ENCODE measurements around the gene LRP1B.

LRP1B gene

DNA sequence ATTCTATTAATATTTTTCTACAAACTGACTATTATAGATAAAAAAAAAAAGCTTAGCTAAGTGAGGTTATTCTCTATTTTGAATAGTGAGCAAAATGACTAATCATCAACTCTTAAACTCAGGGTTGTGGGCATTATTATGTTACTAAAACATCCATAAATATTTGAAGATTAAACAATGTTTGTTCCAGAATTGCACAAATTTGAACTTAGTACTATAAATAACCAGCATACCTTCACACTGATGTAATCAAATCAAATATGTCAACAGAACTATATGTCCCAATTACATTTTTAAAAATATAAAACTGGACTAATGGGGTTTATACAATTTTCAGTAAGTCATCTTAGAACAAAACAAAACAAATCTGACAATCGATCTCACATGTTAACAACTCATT, 800.9 kb downstream of the LRP1B start:
- TF ChIP-seq, protein P1, sequence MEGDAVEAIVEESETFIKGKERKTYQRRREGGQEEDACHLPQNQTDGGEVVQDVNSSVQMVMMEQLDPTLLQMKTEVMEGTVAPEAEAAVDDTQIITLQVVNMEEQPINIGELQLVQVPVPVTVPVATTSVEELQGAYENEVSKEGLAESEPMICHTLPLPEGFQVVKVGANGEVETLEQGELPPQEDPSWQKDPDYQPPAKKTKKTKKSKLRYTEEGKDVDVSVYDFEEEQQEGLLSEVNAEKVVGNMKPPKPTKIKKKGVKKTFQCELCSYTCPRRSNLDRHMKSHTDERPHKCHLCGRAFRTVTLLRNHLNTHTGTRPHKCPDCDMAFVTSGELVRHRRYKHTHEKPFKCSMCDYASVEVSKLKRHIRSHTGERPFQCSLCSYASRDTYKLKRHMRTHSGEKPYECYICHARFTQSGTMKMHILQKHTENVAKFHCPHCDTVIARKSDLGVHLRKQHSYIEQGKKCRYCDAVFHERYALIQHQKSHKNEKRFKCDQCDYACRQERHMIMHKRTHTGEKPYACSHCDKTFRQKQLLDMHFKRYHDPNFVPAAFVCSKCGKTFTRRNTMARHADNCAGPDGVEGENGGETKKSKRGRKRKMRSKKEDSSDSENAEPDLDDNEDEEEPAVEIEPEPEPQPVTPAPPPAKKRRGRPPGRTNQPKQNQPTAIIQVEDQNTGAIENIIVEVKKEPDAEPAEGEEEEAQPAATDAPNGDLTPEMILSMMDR (IDR thresholded peaks at IDR 0.05; ENCODE audit: low read depth, low read length), result no peak
- H3K27me3 ChIP-seq, result no peaks in the 10 kb centered on the region
- H3K4me1 ChIP-seq, result no peaks in the 10 kb centered on the region
- DNase-seq, result no peak
- H3K9me3 ChIP-seq, result no peaks in the 10 kb centered on the region
- H3K4me3 ChIP-seq (ENCODE audit: low read depth, low read length), result no peak overlapping the region
- no peaks in the 10 kb centered on the region for H3K36me3 ChIP-seq

DNA sequence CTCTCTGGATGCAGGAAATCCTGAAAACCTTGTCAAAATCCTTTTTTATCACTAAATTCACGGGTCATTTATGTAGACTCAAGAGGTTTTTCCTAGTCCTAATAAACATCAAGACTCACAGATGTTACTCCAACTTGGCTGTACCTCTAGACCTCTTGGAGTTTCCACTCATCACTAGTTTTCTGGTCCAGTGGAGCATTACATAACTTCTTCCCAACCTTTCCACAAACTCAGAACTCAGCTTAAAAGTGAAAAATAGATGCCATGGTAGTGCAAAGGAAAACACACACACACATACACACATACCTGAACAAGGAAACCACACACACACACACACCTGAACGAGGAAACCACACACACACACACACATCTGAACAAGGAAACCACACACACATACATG, 807.2 kb downstream of the LRP1B start:
- Histone ChIP-seq H3K9me3 (no peaks in the 10 kb centered on the region), H3K27me3 (no peaks in the 10 kb centered on the region), H3K4me1 (no peaks in the 10 kb centered on the region), H3K36me3 (no peaks in the 10 kb centered on the region), H3K4me3 (ENCODE audit: low read depth, low read length) (no peak overlapping the region)
- TF ChIP-seq, protein P1 (IDR thresholded peaks at IDR 0.05; ENCODE audit: low read depth, low read length), result no peak
- DNase-seq, result no peak

DNA sequence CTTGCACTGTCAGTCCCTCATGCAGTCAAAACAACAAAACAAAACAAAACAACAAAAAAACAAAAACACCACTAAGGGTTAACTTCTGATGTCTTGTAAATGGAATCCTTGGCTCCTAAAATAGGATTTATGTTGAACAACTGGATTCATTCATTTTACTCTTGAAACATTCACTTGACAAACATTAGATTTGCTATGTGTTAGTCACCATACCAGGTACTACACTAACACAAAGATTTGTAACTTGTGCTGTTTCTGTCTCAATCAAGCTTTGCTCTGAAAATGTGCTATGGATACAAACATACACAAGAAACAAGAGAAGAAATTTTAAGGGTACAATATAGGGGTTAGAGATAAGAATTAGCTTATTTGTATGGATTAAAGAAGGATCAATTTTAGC, 812.8 kb downstream of the LRP1B start:
- Histone ChIP-seq H3K27me3 (no peaks in the 10 kb centered on the region), H3K4me3 (ENCODE audit: low read depth, low read length) (no peak overlapping the region), H3K36me3 (no peaks in the 10 kb centered on the region), H3K9me3 (no peaks in the 10 kb centered on the region), H3K4me1 (no peaks in the 10 kb centered on the region)
- TF ChIP-seq, protein P1 (IDR thresholded peaks at IDR 0.05; ENCODE audit: low read depth, low read length), result no peak
- DNase-seq, result no peak

DNA sequence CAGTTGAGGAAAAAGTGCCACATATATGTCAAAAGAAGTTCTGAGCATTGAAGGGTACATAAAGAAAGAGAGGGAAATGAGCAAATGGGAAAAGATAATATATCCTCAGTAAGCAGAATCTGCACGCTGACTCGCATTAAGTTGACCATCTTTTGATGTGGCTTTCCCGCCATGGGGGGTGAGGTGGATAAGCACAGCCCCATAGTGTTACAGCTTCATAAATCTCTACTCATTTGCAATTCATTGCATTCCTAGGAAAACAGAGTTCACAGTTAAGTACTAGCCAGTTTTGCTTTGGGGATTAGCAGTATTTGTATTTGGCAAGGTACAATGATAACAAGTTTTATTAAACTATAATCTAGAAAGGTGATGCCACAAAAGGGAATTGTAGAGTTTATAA, 814.2 kb downstream of the LRP1B start:
- H3K4me3 ChIP-seq (ENCODE audit: low read depth, low read length), result no peak overlapping the region
- DNase-seq, result no peak
- TF ChIP-seq, protein P1 (IDR thresholded peaks at IDR 0.05; ENCODE audit: low read depth, low read length), result no peak
- H3K27me3 ChIP-seq, result no peaks in the 10 kb centered on the region
- no peaks in the 10 kb centered on the region for H3K9me3 ChIP-seq
- H3K4me1 ChIP-seq, result no peaks in the 10 kb centered on the region
- H3K36me3 ChIP-seq, result no peaks in the 10 kb centered on the region

DNA sequence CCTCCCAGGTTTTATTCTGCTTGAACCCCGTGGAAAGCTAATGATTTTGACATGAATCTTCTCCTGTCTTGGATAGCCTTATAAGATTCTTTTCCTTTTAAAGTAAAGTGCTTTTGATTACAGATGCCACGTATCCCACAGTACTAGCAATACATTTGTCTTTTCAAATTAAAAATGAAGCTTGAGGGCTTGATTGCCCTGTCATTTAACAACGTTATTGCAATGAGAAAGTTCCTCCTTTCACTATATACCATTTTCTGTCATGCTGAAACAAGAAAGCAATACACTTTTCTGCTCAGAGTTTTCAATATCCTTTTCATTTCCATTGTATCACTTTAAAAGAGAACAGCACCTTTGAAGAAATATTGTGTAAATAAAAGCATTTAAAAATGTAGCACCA, 814.7 kb downstream of the LRP1B start:
- H3K4me3 ChIP-seq (ENCODE audit: low read depth, low read length), result no peak overlapping the region
- H3K36me3 ChIP-seq, result no peaks in the 10 kb centered on the region
- H3K27me3 ChIP-seq, result no peaks in the 10 kb centered on the region
- DNase-seq, result no peak
- TF ChIP-seq, protein P1 (IDR thresholded peaks at IDR 0.05; ENCODE audit: low read depth, low read length), result no peak
- no peaks in the 10 kb centered on the region for H3K4me1 ChIP-seq
- no peaks in the 10 kb centered on the region for H3K9me3 ChIP-seq

DNA sequence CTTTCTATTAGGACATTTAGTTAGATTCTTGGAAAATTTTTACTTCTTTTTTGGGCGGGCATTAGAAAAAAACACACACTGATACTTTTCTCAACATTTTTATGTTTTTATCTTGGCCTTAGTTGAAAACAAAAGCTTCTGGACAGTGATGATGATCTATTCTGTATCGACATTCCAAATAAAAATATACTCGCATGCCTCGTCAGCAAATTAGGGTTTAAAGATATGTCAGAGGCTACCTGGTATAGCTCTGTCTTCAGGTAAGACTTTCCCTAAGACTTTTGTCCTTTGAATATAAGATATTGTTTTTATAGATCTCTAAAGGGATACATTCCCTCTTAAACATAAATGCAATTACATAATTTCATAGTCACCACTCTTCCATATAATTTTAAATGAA, 816.8 kb downstream of the LRP1B start:
- H3K36me3 ChIP-seq, result no peaks in the 10 kb centered on the region
- no peak for DNase-seq
- H3K4me1 ChIP-seq, result no peaks in the 10 kb centered on the region
- H3K27me3 ChIP-seq, result no peaks in the 10 kb centered on the region
- no peak overlapping the region for H3K4me3 ChIP-seq (ENCODE audit: low read depth, low read length)
- TF ChIP-seq, protein P1 (IDR thresholded peaks at IDR 0.05; ENCODE audit: low read depth, low read length), result no peak
- no peaks in the 10 kb centered on the region for H3K9me3 ChIP-seq
